Measurements from ENCODE around the gene METRNL. TPM values are rescaled to one million over a fixed set of nuclear protein-coding genes. Genes with fewer than 3 reads are reported as not detected.
"Not testable (repeated sequence)": the region's sequence is repeated elsewhere in the genome, so short reads cannot be mapped to it uniquely, and the experiment has no call there.

Gene METRNL
- polyA plus RNA-seq, 3 donors = 34.5 to 49.1 (median 38.3) TPM

- no peak for DNase-seq (ENCODE audit: low read depth in 3 of 3, low spot score in 2 of 3)
Measured at GRCh38 chr17:83132251-83133081, 53.1 kb downstream of the METRNL start.

GRCh38 chr17:83133302-83134121, 54.1 kb downstream of the METRNL start:
- no peak for DNase-seq (ENCODE audit: low read depth in 3 of 3, low spot score in 2 of 3)

- DNase-seq (ENCODE audit: low read depth in 3 of 3, low spot score in 2 of 3) = not testable (repeated sequence)
Measured at GRCh38 chr17:83134456-83134855, 55.0 kb downstream of the METRNL start.

- DNase-seq (ENCODE audit: low read depth in 3 of 3, low spot score in 2 of 3) = no peak
Measured at GRCh38 chr17:83135692-83136091, 56.3 kb downstream of the METRNL start.

GRCh38 chr17:83136156-83136555, 56.7 kb downstream of the METRNL start:
- no peak for DNase-seq (ENCODE audit: low read depth in 3 of 3, low spot score in 2 of 3)

GRCh38 chr17:83136931-83137330, 57.5 kb downstream of the METRNL start:
- DNase-seq (ENCODE audit: low read depth in 3 of 3, low spot score in 2 of 3) = no peak

- no peak for DNase-seq (ENCODE audit: low read depth in 3 of 3, low spot score in 2 of 3)
Measured at GRCh38 chr17:83137523-83137922, 58.1 kb downstream of the METRNL start.

GRCh38 chr17:83138820-83139219, 59.4 kb downstream of the METRNL start:
- no peak for DNase-seq (ENCODE audit: low read depth in 3 of 3, low spot score in 2 of 3)

- DNase-seq (ENCODE audit: low read depth in 3 of 3, low spot score in 2 of 3) = not testable (repeated sequence)
Measured at GRCh38 chr17:83139541-83140248, 60.3 kb downstream of the METRNL start.

- not testable (repeated sequence) for DNase-seq (ENCODE audit: low read depth in 3 of 3, low spot score in 2 of 3)
Measured at GRCh38 chr17:83140249-83140566, 60.8 kb downstream of the METRNL start.

- no peak for DNase-seq (ENCODE audit: low read depth in 3 of 3, low spot score in 2 of 3)
Measured at GRCh38 chr17:83142619-83143018, 63.2 kb downstream of the METRNL start.

GRCh38 chr17:83143817-83144231, 64.4 kb downstream of the METRNL start:
- no peak for DNase-seq (ENCODE audit: low read depth in 3 of 3, low spot score in 2 of 3)

Other genes starting within 250 kb of the METRNL start
- gene ZNF750, start 239.6 kb upstream of the METRNL start, polyA plus RNA-seq (ENCODE audit: insufficient read length in 3 of 3) = 1 to 10 TPM; 1.2 to 1.8 (median 1.6) TPM